ENCODE data around the gene CLDN9. TPM values are rescaled to one million over a fixed set of nuclear protein-coding genes. Genes with fewer than 3 reads are reported as not detected.

Gene CLDN9
- total and polyA plus RNA-seq, 9 of the 15 experiments (the other 6 are each of a cell fraction or from before 2014, with no cell fraction given): 0.12 to 0.44 (median 0.22) TPM; not detected in 4

GRCh38 chr16:3023669-3024478, 11.2 kb downstream of the CLDN9 start, which contains the start of the genes HCFC1R1 and THOC6 (continued):
- no peak for TF ChIP-seq RREB1 (CRISPR knock-in tag; IDR thresholded peaks at IDR 0.05)
- no peak for TF ChIP-seq ZBTB5 (IDR thresholded peaks at IDR 0.05)
- TF ChIP-seq, protein P1, sequence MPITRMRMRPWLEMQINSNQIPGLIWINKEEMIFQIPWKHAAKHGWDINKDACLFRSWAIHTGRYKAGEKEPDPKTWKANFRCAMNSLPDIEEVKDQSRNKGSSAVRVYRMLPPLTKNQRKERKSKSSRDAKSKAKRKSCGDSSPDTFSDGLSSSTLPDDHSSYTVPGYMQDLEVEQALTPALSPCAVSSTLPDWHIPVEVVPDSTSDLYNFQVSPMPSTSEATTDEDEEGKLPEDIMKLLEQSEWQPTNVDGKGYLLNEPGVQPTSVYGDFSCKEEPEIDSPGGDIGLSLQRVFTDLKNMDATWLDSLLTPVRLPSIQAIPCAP (CRISPR knock-in tag; IDR thresholded peaks at IDR 0.05; ENCODE audit: borderline replicate concordance): no peak
- TF ChIP-seq ZNF197 (CRISPR knock-in tag; IDR thresholded peaks at IDR 0.05; ENCODE audit: low read depth): no peak
- TF ChIP-seq ZSCAN32 (CRISPR knock-in tag; IDR thresholded peaks at IDR 0.05): peak; percentile 69; the same call in 1 of the 2 replicates
- TF ChIP-seq STAT6 (CRISPR knock-in tag; IDR thresholded peaks at IDR 0.05): no peak
- TF ChIP-seq FOXJ2 (tag; IDR thresholded peaks at IDR 0.05): no peak
- TF ChIP-seq SUPT5H (IDR thresholded peaks at IDR 0.05): peak; percentile 95
- TF ChIP-seq HLTF (IDR thresholded peaks at IDR 0.05): no peak
- no peak for TF ChIP-seq ZNF785 (CRISPR knock-in tag; IDR thresholded peaks at IDR 0.05)
- peak; percentile 67 for TF ChIP-seq TBP (optimal IDR thresholded peaks at IDR 0.05; ENCODE audit: low read depth, low read length)
- no peak for TF ChIP-seq MTF1 (CRISPR knock-in tag; IDR thresholded peaks at IDR 0.05; ENCODE audit: borderline replicate concordance)
- TF ChIP-seq GABPB1 (CRISPR knock-in tag; IDR thresholded peaks at IDR 0.05): peak; percentile 90
- peak; percentile 29; the same call in 1 of the 2 replicates for TF ChIP-seq HBP1 (CRISPR knock-in tag; IDR thresholded peaks at IDR 0.05)
- TF ChIP-seq ZNF444 (CRISPR knock-in tag; IDR thresholded peaks at IDR 0.05): no peak
